Choroid plexus epithelial cell (primary cell): ENCODE results near the gene FLRT2.
A peak's percentile ranks its signal among the peaks of the same experiment; 100 is the strongest.

Experiments used
- DNase-seq: peaks from one replicate; pipeline ENCODE4 v3.0.0-alpha.2; 2010; ENCODE audit warnings: low read depth
- H3K4me3 ChIP-seq: 2 replicates; pipeline ENCODE4 v1.5.1; 2011; ENCODE audit warnings: low read depth, mild to moderate bottlenecking, control low read depth, low read length, moderate library complexity
- CTCF ChIP-seq: conservative IDR thresholded peaks from 2 replicates; pipeline ENCODE4 v1.5.1; 2011; ENCODE audit warnings: low read depth, mild to moderate bottlenecking, control low read depth, inconsistent platforms, low read length, moderate library complexity

FLRT2 gene

GRCh38 chr14:85601690-85602089 is 71.7 kb downstream of the FLRT2 start:
- H3K4me3 ChIP-seq, result no peak overlapping the region
- DNase-seq, result no peak
- TF ChIP-seq CTCF, result no peak

- no peak overlapping the region for H3K4me3 ChIP-seq
- no peak for TF ChIP-seq CTCF
- DNase-seq, result no peak
These were observed 72.4 kb downstream of the FLRT2 start for GRCh38 chr14:85602345-85602744.

- H3K4me3 ChIP-seq, result no peak overlapping the region
- no peak for TF ChIP-seq CTCF
- no peak for DNase-seq
These were observed 74.1 kb downstream of the FLRT2 start for GRCh38 chr14:85604021-85604420.

GRCh38 chr14:85604714-85605113 is 74.8 kb downstream of the FLRT2 start:
- DNase-seq, result no peak
- H3K4me3 ChIP-seq, result no peak overlapping the region
- TF ChIP-seq CTCF, result no peak

GRCh38 chr14:85607651-85608081 is 77.7 kb downstream of the FLRT2 start:
- no peak for TF ChIP-seq CTCF
- H3K4me3 ChIP-seq, result no peak overlapping the region
- peak; percentile 89 for DNase-seq

- no peak for TF ChIP-seq CTCF
- H3K4me3 ChIP-seq, result no peak overlapping the region
- DNase-seq, result no peak
These were observed 83.6 kb downstream of the FLRT2 start for GRCh38 chr14:85613496-85613895.

GRCh38 chr14:85616386-85616885 is 86.5 kb downstream of the FLRT2 start:
- no peak for TF ChIP-seq CTCF
- DNase-seq, result no peak
- no peak overlapping the region for H3K4me3 ChIP-seq
